LNCAP (cell line): ENCODE measurements around the gene USH1C.

ENCODE experiments used
- CTCF ChIP-seq: fragments of 450-650 bp; IDR thresholded peaks from 2 replicates; pipeline ENCODE4 v1.5.1; 2017; ENCODE audit warnings: mild to moderate bottlenecking

Gene USH1C

DNA sequence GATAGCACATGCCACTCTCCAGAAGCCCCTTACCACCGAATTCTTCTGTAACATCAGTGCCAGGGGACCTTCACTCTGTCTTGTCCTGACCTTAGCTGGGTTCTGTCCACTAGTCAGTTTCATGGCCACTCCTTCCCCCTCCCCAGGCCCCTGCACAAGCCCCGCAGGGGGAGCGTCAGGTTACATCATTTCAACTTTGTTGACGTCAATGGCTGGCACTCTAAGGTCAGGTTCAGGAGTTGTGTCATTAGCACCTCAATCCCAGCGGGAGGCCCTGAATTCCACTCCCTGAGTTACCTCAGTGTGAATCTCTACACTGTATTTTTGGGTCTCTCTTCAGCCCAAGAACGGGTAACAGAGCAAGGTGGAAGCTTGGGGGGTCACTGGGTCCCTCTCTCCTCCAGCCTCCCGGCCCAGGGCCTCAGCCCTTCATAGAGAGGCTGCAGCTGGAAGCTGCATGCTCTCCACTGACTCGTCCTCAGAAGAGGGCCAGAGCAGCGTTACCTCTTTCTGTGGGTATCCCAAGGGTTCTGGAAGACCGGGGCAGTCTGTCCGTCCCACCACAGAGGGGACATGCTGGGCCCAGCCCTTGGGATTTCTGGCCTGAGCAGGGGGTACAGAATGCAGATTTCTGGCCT lies 10.3 kb downstream of the USH1C start:
- TF ChIP-seq CTCF, result no peak

DNA sequence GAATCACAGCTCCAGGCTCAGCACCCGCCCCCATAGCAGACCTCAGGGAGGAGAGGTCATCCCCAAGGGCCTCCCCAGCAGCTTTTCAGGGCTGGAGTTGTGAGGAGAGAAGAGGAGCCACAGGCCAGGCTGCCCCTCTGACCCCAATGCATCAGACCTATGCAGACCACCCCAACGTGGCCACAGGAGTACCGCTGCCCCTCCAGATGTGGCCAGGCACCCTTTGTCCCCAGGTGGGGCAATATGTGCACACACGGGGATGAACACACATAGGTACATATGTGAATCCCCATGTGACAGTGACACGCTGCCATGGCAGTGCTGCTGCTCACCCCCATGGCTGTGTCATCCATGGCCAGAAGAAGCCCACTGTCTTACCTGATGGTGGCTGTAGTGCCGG lies 10.9 kb downstream of the USH1C start:
- TF ChIP-seq CTCF, result no peak

GRCh38 chr11:17532784-17533183 lies 11.4 kb downstream of the USH1C start:
- TF ChIP-seq CTCF, result no peak

- TF ChIP-seq CTCF, result no peak
Measured at GRCh38 chr11:17531636-17532113, 12.5 kb downstream of the USH1C start.

GRCh38 chr11:17531071-17531600 lies 13.1 kb downstream of the USH1C start:
- no peak for TF ChIP-seq CTCF

GRCh38 chr11:17529844-17530185 lies 14.4 kb downstream of the USH1C start:
- no peak for TF ChIP-seq CTCF

- TF ChIP-seq CTCF, result no peak
Measured at GRCh38 chr11:17528906-17529843, 15.0 kb downstream of the USH1C start.
